GM21526 (cell line): ENCODE results near the gene CCDC188.

Experiments
- ATAC-seq: cut with Tn5 transposase; IDR thresholded peaks from one replicate; pipeline ENCODE4 v1.9.1; 2021; ENCODE audit warnings: moderate library complexity; ENCODE audit not compliant: unreplicated experiment, low FRiP score

The CCDC188 gene

DNA sequence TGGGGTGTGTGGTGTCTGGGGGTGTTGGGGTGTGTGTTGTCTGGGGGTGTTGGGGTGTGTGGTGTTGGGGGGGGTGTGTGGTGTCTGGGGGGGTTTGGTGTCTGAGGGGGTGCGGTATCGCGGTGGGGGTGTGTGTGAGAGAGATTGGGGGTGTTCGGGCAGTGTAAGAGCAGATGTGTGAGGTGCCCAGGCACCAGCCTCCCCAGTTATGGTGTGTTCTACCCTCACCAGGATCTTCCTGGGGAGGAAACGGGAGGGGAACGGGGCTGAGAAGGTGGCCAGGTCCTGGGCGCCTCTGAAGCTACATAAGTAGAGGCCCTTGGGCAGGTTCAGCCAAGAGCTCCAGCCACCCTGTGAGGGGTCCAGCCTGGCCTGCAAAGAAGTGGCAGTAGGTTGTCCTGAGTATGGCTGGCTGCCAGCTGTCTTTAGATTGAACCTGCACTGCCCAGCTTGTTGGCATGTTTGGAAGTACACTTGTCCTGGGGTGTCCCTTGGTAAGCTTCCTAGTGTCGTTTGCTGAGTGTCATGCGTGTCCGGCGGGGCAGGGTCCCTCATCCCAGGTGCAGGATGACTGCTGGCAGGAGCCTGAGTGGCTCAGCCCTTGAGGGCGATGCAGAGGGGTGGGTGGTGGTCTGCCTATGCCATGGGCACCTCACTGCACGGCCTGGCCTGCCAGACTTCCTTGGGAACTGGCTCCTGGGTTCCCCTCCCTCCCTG lies 27.3 kb downstream of the CCDC188 start:
- ATAC-seq: no peak

DNA sequence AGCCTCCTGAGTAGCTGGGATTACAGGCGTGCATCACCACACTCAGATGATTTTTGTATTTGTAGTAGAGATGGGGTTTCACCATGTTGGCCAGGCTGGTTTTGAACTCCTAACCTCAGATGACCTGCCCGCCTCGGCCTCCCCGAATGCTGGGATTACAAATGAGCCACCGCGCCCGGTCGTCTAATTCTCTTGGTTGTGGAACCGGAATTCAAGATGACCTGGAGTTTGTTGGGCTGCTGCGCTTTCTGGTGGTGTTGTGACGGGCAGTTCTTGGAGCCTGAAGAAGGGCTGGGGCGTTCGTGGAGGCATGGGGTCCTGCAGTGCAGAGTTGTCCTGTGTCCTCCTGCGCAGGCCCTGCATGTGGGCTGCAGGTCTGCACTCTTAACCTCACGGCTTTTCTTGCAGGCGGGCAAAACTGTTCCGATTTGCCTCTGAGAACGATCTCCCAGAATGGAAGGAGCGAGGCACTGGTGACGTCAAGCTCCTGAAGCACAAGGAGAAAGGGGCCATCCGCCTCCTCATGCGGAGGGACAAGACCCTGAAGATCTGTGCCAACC lies 28.9 kb downstream of the CCDC188 start:
- ATAC-seq: no peak

DNA sequence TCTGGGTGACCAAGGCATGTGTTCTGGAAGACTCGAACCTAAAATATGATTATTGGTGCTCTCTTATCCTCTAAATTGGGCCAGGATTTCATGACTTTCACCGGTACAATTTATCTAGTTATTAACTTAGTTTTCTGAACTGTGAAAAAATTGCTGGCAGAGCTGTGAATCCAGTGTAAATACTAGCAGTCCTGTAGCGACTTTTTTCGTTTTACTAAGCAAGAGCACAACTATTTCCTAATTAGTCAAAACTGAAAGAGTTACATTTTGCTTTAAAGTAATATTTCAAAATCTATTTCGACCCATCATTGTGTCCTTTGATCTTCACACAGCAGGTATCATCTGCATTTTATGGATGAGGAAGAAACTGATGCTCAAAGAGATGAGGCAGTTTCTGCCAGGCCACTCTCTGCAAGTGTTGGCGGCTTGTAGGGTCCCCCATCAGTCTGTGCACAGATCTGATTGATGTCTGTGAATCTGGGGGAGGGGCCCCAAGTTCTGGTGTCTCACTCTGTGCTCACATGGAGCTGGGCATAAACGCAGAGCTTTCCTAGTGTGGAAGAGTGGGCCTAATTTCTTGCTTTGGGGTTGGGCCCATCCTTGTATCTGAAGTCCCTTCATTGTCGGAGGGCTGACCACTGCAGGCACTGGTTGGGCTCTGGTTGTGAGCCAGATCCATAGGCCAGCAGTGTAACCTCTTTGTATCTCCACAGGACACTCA lies 32.4 kb downstream of the CCDC188 start:
- no peak for ATAC-seq

DNA sequence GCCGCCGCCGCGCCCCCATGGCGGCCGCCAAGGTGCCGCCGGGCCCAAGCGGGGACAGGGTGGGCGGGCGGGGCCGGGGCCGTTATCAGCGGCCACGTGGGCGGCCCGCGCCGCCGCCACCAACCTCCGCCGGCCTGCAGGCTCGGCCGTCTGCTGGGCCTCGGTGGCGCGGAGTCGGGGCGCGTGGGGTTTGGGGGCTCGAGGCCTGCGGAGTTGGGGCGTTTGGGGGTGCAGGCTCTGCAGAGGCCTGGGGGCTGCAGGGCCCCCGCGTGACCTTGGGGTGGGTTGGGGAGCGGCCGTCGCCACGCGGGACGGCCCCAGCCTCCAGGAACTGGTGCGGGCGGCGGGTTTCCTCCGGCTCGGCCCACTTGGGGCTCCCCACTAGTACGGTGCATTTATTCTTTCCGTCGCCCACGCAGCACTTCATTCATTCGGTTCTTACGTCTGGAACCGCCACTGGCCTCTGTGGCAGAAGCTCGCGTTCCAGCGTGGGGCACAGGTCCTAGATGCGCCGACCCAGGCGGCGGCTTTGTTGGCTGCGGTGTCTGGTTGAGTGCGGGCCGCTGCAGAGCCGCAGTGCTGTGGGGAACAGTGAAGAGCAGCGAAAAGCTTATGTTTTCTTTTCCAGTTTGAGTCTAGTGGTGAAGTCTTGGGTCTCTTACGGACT lies 33.1 kb downstream of the CCDC188 start:
- ATAC-seq: peak; percentile 13

DNA sequence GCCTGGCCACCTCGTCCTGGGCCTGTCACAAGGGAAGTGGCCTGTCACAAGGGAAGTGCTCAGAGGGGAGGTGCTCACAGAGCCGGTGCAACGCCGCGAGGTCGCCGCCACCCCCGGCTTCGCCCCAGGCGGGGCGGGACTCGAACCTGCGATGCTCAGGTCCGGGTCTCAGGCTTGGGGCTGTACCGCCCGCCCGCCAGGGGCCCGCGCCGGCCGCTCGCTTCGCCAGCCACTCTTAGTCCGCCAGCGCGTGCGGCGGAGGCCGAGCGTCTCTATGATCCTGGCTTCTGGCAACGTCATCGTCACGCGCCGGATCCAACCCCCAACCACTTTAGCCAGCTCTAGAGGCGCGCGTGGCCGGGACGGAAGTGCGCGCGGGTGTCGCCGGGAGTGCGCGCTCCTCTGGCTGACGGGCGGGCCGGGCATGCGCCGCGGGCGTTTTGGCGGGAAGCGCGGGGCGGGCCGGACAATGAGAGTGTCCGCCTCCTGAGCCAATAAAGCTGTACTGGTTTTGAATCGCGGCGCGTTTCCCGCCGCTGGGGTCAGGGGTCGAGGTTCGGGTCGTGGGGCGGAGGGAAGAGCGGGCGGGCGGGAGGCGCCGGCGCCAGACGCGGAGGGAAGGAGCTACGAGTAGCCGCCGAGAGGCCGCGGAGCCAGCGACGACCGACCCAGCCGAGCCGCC lies 33.8 kb downstream of the CCDC188 start, which contains the start of gene TRMT2A:
TRMT2A (minus strand) TSS at position 276 of the 682 bp plus-strand sequence. CDS start 320 bp downstream, outside the sequence.
- ATAC-seq: peak; percentile 57

DNA sequence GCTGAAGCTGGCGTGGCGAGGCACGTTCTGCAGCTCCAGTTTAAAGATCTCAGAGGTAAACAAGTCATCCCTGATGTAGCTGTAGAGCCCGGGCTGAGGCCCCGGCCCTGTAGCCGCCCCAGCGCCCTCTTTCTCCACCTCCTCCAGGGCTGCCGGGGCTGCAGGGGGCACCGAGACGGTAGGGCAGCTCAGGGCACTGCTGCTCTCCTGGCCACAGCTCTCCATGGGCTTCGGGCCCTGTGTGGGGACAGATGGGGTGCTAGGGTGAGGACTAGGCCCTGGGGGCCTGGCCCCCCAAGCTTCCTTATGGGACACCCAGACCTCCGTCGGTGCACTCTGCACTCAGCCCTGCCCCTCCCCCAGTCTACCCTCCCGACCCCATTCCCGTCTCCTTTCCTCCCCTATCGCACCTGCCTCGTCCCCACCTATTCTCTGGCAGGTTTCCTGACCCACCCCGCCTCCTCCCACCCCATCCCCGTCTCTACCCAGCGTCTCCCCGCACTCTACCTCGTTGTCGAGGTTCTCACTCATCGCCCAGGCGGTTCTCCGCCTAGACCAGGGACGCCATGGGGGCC lies 34.4 kb downstream of the CCDC188 start:
- ATAC-seq: no peak

DNA sequence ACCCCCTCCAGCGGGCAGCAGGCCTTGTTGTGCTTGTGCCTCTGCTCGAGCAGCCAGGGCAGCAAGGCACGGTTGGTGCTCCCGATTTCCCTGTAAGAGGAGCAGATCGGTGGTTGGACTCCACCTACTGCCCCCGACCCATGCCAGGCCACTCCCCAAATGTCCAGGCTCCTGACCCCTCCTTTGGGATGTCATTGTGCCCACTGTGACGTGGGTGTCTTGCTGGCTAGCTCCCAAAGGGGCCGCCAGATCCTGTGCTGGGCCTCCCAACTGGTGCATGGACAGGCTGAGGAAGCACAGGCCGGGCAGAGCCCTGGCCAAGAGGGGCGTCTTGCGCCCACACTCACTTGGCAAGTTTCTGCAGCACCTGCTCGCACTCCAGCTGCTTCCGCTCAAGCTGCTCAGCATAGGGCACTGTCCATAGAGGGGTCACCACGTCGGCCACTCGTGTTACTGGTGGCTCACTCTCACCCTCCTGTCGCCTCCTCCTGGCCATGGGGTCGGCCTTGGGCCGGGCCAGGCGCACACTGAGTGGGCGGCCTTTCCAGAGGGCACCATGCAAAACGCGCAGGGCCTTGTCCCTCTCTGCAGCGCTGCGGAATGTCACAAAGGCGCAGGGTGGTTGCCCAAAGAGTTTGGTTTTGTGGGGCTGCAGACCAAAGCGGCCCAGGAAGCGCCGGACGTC lies 35.0 kb downstream of the CCDC188 start, which contains the start of gene RANBP1:
RANBP1 (plus strand) TSS at position 414 of the 685 bp plus-strand sequence; CDS start at position 495, 81 bp downstream.
- ATAC-seq: no peak

DNA sequence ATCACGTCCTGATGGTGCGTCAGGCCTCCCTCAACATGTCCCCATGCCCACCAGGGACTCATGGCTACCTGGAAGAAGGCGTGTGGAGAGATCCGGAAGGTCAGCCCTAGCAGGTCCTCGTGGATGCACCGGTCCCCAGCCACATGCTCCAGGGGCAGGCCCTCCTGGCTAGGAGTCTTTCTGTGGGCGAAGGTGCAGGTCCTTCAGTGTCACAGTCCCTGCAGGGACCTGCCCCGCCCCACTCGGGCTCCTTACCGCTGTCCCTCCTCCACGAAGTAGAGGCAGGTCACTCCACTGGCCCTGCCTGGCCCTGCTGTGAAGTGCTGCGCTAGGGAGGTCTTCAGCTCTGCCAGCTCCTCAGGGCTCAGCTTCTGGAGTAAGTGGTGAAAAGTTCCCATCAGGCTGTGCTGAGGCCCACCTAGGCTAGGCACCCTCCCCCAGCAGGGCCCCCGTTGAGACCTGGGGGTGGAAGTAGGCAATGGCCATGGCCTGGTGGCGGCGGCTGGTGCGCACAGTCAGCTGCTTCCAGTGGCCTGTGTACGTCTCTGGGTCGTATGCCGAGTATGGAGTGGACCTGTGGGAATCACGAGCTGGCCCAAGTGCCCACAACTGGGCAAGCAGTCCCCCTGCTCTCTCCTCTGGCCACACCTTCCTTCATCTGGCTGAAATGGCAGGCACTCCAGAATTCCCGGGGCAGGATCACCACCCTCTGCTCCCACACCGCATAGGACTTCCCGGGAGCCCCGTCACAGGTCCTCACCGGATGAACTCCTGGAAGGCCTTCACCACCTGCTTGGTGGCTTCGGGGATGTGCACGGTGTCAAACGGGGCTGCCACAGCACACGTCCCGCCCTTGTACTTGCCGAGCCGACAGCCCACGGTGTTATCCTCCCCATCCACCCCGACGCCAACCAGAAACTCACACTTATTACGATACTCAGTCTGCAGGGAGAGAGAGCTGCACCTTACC lies 36.1 kb downstream of the CCDC188 start:
- ATAC-seq: no peak

DNA sequence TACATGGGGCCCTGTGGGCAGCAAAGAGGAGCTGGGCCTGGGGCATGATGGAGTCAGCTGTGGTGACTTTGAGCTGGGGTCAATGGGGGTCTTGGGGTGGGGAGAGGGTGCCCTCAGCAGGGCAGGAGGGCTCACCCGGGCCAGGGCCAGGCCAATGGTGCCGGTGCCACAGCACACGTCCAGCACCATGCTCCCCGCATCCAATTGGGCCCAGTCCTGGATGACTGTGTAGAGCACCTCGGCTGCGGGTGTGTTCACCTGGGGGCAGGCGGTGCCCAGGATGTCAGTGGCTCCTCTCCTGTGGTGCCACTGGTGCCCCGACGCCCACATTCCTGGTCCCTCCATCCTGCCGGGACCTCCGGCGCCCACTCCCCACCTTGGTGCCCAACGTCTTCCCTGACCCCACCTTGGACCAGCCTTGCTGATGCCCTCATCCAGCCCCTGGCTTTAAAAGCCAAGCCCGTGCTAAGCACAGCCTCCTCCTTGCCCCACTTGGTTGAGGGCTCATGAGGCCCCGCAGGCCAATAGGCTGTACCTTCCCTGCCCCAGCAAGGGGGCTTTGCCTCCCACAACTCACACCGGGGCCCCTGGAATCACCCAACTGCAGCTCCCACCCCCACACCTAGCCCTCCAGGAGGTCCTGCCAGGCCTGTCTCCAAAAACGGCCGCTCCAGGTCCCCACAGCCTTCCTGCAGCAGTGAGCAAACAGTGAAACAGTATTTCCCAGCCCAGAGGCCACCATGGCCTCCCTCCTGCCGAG lies 37.1 kb downstream of the CCDC188 start:
- ATAC-seq: no peak

DNA sequence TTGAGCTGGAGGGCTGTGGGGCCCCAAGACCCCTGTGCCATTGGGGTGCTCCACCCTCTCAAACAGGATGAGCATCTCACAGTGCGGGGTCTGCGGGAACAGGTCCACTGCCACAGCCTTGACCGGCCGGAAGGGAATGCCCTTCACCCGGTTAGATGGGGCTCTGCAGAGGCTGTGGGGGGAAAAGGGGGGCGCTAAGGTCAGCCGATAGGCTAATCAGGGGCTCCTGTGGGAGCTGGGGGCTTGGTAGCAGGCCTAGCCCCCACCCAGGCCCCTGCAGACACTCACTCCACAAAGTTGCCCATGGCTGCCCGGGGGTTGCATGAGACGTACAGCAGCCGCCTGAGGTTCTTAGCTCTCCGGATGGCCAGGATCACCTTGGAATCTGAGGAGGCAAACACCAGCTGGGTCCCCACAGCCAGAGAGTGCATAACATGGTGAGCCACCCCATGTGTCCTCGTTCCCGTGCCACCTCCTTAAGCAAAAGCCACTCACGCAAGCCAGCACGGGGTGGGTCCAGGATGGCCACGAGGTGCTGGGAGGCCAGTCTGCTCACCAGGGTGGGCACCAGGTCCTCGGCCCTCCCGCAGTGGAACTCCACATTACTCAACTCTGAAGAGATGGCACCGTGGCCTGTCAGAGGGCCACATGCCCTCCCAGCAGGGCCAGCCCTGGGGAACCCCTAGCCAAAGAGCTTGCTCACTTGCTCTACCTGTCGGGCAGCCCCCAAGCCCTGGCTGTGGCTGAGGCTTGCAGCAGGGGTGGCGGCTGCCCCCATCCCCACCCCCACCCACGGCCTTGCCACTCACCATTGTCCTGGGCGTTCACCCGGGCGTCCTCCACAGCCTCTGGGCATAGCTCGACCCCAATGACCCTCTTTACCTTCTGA lies 38.0 kb downstream of the CCDC188 start:
- ATAC-seq: no peak

DNA sequence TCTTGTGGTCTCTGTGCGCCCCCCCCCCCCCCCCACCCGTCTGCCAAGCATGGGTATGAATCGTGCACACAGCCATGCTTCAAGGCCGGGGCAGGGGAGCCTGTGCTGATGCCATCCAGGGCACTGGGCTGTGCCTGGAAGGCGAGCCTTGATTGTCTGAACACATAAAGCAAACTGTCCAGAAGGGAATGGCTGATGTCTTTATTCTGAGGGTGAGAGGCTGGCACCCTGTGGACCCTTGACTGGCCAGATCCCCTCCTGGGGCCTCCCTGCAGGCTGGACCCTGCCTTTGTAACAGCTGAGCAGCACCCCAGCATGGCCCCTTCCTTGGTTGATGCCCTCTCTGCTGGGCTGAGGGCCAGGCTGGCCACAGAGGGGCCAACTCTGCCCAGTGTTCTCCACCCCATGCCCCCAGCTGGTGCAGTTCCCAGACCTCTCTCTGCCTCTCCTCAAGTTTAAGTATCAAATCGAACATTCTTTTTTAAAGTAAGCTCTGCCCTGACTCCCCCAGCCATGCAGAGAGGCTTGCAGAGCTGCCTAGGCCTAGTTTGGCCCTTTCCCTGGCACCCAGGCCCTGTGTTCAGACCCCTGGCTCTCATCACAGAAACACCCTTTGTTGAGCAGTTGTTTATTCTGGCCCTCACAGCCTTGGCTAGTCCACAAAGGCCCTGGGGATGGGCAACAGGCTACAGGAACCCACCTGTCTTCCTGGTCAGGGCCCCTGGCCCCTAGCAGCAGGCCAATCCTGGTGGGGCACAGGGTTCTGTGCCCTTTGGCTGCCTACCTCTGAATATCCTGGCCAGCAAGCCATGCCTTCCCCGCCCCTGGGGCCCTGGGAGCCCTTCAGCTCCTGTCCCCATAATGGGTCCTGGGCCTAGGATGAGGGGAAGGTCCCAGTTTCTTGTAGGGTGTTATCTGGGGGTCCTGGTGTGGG lies 38.9 kb downstream of the CCDC188 start:
- no peak for ATAC-seq

DNA sequence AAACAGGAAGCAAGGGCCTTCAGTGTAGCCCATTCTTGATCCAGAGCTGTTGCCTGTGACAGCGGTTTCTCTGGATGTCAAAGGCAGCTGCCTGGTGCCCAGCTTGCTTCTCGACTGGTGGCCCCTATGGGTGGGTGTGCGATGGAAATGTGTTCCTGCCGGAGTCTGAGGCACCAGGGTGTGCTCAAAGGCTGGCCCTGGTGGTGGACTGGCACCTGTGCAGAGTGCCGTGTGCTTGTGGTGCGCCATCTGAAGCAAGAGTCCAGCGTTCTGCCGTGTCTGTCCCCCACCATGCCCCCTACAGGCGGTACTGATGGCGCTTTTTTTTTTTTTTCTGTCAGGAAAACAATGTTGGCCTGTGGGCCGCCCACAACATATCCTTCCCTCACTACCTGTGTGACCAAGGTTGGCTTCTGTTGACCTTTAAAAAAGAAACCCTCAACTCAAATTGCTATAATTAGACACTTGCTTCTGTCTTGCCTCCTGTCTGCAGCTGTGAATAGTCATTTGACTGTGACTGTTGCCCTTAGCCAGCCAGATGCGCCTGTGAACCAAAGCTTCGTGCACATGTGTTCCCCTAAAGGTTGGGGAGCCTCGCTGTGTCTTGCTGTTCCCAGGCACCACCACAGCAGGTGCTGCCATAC lies 39.7 kb downstream of the CCDC188 start:
- ATAC-seq: no peak

DNA sequence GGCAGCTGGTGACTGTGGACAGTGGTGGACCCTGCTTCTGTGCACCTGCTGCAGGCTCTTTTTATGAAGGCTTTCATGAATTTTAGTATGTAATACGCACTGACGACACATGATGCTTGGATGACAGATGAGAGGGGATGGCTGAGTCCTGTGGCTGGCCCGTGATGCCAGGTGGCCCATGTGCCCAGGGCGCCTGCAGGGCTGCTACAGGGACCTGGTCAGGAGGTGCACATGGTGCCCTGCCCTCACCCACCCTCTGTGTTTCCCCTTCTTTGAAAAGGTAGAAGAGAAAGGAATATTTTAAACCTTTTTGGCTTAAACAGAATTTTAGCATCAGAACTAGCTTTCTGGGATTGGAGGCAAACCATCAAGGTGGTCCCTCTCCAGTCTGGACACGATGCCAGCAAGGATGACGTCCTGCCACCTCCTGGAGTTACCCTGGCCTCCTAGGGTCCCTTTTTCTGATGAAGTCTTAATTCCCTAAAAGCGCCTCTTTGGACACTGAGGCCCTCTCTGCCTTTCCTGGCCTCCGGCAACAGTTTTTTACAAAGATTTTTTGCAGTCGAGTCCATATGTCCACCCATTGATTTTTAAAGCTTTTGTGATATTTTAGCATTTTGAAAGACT lies 40.4 kb downstream of the CCDC188 start:
- ATAC-seq: no peak

DNA sequence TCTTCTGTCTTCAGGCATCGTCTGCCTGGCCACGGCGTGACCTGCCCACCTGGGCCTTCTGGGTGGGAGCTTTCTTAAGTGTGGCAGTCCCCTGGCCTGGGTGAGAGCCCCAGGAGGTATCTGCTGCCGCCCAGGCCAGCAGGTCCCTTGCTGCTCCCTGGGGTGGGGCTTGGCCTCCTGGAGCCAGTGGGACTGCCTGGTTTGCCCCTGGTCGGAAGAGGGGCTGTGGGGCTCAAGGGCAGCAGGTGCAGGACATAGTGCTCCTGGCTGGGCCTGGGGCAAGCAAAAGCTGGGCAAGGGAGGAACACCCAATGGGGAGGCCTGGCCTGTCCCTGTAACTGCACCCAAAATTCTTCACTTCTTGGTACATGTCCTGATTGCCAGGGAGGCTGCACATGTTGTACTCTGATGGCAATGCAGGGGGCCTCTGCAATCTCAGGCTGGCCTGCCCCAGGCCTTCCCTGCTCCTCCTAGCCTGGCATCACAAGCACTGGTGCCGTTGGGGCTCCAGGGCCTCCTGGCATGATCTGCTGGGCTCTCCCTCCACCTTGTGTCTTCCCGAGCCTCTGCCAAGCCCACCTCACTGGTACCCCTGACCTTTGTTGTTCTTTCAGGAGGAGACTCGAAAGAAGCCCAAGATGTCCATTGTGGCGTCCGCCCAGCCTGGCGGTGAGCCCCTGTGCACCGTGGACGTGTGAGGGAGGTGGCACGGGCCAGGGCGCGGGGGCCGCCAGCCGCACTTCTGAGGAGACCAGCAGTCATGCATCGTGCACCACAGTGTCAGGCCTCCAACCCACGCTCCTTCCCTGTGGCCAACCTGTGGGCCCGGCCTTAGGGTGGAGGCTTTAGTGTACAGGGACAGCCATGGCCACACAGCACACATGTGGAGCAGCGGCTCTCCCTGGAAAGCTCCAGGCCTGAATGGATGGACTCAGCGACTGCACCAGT lies 41.2 kb downstream of the CCDC188 start:
- ATAC-seq: no peak
